Trophoblast cell (in vitro differentiated cells and primary cell): ENCODE measurements around the gene FAM120A.

ENCODE experiments used
- DNase-seq, 2 donors: peaks; one replicate each; pipeline ENCODE4 v3.0.0-alpha.2; 2016
- H2AFZ ChIP-seq: 2 replicates; pipeline ENCODE4 v1.6.1; 2013; ENCODE audit warnings: low read length, moderate library complexity, mild to moderate bottlenecking; ENCODE audit not compliant: insufficient read depth, poor library complexity
- H2AK5ac ChIP-seq: 2 replicates; pipeline ENCODE4 v1.6.1; 2013; ENCODE audit warnings: mild to moderate bottlenecking, low read length
- H2BK120ac ChIP-seq: 2 replicates; pipeline ENCODE4 v1.6.1; 2013; ENCODE audit warnings: low read length, mild to moderate bottlenecking, moderate library complexity; ENCODE audit not compliant: insufficient read depth, poor library complexity
- H2BK12ac ChIP-seq: 2 replicates; pipeline ENCODE4 v1.6.1; 2013; ENCODE audit warnings: mild to moderate bottlenecking, low read length, moderate library complexity
- H2BK5ac ChIP-seq: 2 replicates; pipeline ENCODE4 v1.6.1; 2013; ENCODE audit warnings: low read length, low read depth, moderate library complexity, mild to moderate bottlenecking; ENCODE audit not compliant: poor library complexity
- H3K14ac ChIP-seq: 2 replicates; pipeline ENCODE4 v1.6.1; 2013; ENCODE audit warnings: mild to moderate bottlenecking, low read length
- H3K18ac ChIP-seq: 2 replicates; pipeline ENCODE4 v1.6.1; 2013; ENCODE audit warnings: mild to moderate bottlenecking, low read length
- H3K23ac ChIP-seq: 2 replicates; pipeline ENCODE4 v1.6.1; 2013; ENCODE audit warnings: low read length
- H3K27ac ChIP-seq: 2 replicates; pipeline ENCODE4 v1.5.1; 2013; ENCODE audit warnings: low read depth, mild to moderate bottlenecking, inconsistent platforms, low read length, moderate library complexity
- H3K27me3 ChIP-seq: 2 replicates; pipeline ENCODE4 v1.6.1; 2013; ENCODE audit warnings: inconsistent platforms, mild to moderate bottlenecking, low read length, moderate library complexity; ENCODE audit not compliant: insufficient read depth
- H3K36me3 ChIP-seq, 2 experiments: 1 replicate in 1 of 2; 2 replicates in 1 of 2; pipeline ENCODE4 v1.6.1; 2013; ENCODE audit warnings: low read length in 2 of 2, mild to moderate bottlenecking in 2 of 2, moderate library complexity in 1 of 2; ENCODE audit not compliant: insufficient read depth in 2 of 2, control insufficient read depth in 1 of 2
- H3K4ac ChIP-seq: 2 replicates; pipeline ENCODE4 v1.6.1; 2013; ENCODE audit warnings: low read depth, mild to moderate bottlenecking, low read length, moderate library complexity
- H3K4me1 ChIP-seq, 2 experiments: 1 replicate in 1 of 2; 2 replicates in 1 of 2; pipeline ENCODE4 v1.6.1; 2013; ENCODE audit warnings: low read length in 2 of 2, mild to moderate bottlenecking in 2 of 2, moderate library complexity in 1 of 2; ENCODE audit not compliant: insufficient read depth in 2 of 2, control insufficient read depth in 1 of 2
- H3K4me2 ChIP-seq: 2 replicates; pipeline ENCODE4 v1.6.1; 2013; ENCODE audit warnings: inconsistent platforms, mild to moderate bottlenecking, low read length, moderate library complexity
- H3K4me3 ChIP-seq: 2 replicates; pipeline ENCODE4 v1.5.1; 2013; ENCODE audit warnings: mild to moderate bottlenecking, low read depth, low read length, inconsistent platforms
- H3K79me1 ChIP-seq: one replicate; pipeline ENCODE4 v1.6.1; 2013; ENCODE audit warnings: low read length
- H3K79me2 ChIP-seq: 2 replicates; pipeline ENCODE4 v1.6.1; 2013; ENCODE audit warnings: low read length, mild to moderate bottlenecking; ENCODE audit not compliant: control insufficient read depth, insufficient read depth, poor library complexity
- H3K9ac ChIP-seq: 2 replicates; pipeline ENCODE4 v1.6.1; 2013; ENCODE audit warnings: mild to moderate bottlenecking, low read length
- H3K9me3 ChIP-seq: 2 replicates; pipeline ENCODE4 v1.6.1; 2013; ENCODE audit warnings: low read depth, mild to moderate bottlenecking, control low read depth, inconsistent platforms, low read length; ENCODE audit not compliant: insufficient read depth
- H4K12ac ChIP-seq: 2 replicates; pipeline ENCODE4 v1.6.1; 2013; ENCODE audit warnings: low read depth, mild to moderate bottlenecking, low read length, moderate library complexity
- H4K8ac ChIP-seq: 2 replicates; pipeline ENCODE4 v1.6.1; 2013; ENCODE audit warnings: low read depth, mild to moderate bottlenecking, low read length, moderate library complexity
- H4K91ac ChIP-seq: one replicate; pipeline ENCODE4 v1.6.1; 2013; ENCODE audit warnings: low read depth, mild to moderate bottlenecking, low read length, moderate library complexity
- WGBS: extraction: QIAGEN DNeasy Blood & Tissue Kit; methylation state at CpG from one replicate; pipeline ENCODE4 v1.1.7; 2013; ENCODE audit warnings: missing lambda C conversion rate; ENCODE audit not compliant: insufficient read length, insufficient coverage; ENCODE audit errors: extremely low coverage; 5-methylcytosine and 5-hydroxymethylcytosine counted together

FAM120A gene

DNA sequence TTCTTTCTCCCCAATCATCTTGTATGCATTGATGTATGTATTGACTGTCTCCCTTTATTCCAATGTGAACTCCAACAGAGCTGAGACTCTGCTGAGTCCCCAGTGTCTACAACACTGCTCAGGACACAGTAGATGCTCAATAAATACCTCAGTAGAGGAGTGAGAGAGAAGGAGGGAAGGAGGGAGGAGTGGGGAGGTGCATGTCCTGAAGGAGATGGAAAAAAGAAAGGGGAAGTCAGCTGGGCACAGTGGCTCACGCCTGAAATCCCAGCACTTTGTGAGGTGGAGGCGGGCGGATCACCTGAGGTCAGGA lies 122.0 kb downstream of the FAM120A start:
- Histone ChIP-seq H3K4me1 (peaks cover 18% of the 10 kb centered on the region in 2 experiments), H3K4me2 (no peak overlapping the region), H2BK12ac (no peak overlapping the region)

DNA sequence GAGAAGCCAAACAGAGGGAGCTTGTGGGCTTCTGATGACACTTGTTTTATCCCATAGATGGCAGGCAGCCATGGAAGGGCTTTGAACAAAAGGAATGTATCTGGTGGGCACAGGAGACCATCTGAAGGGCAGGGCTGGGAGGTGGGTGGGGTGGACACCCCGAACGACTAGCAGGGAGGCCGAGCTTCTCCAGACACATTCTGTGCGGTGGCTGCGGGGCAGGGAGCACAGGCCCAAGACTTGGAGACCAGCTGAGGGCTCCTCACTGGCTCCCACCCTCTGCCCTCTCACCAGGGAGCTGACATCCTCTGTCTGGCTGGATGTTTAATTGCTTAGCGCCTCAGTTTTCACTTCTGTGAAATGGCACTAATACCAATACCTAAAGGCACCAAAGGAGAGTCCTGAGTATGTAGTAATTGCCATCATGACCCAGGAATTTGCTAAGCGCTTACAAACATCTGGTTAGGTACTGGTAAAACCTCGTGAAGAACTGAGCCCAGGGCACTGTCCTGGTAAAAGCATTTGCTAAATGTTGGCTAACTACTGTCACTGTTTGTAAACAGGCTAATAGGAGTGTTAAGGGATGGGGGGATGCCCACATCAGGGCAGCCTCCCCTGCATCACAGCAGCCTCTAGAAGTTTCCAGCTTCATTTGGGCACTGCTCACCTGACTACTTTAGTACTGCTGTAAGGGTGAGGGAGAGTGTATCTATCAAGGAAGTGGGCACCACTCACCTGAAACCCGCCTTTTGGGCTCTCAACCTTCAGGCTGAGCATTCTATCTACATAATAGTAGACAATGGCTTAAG lies 122.8 kb downstream of the FAM120A start:
- Histone ChIP-seq H4K91ac (no peak overlapping the region), H3K18ac (no peak overlapping the region), H2BK12ac (no peak overlapping the region), H3K4ac (no peak overlapping the region), H3K23ac (no peak overlapping the region), H2BK120ac (no peak overlapping the region), H2AK5ac (no peak overlapping the region), H4K12ac (no peak overlapping the region), H3K4me2 (no peak overlapping the region), H3K79me2 (peaks cover 15% of the 10 kb centered on the region), H3K27me3 (no peaks in the 10 kb centered on the region), H3K79me1 (peaks cover 16% of the 10 kb centered on the region), H3K9ac (no peak overlapping the region), H2BK5ac (no peak overlapping the region), H3K4me1 (peaks cover 19 to 20% of the 10 kb centered on the region in 2 experiments), H3K14ac (no peak overlapping the region), H3K4me3 (no peak overlapping the region), H3K27ac (no peak overlapping the region), H3K36me3 (peaks cover 0 to 2% of the 10 kb centered on the region in 2 experiments), H3K9me3 (no peaks in the 10 kb centered on the region), H2AFZ (no peak overlapping the region), H4K8ac (no peak overlapping the region)
- peak; percentile 84 to 90 for DNase-seq
- WGBS: no CpG with 5 or more reads among the region's 9 CpGs

More for the DNA sequence above, 122.0 kb downstream of the FAM120A start:
- no peak for DNase-seq
- no CpG with 5 or more reads among the region's 3 CpGs for WGBS
- no peak overlapping the region for H2AK5ac ChIP-seq
- H2BK120ac ChIP-seq: no peak overlapping the region
- no peak overlapping the region for H3K27ac ChIP-seq
- no peak overlapping the region for H3K23ac ChIP-seq
- H3K9me3 ChIP-seq: no peaks in the 10 kb centered on the region
- H4K12ac ChIP-seq: no peak overlapping the region
- H3K14ac ChIP-seq: no peak overlapping the region
- H2AFZ ChIP-seq: no peak overlapping the region
- no peak overlapping the region for H3K18ac ChIP-seq
- H3K36me3 ChIP-seq: no peaks in the 10 kb centered on the region
- no peak overlapping the region for H4K91ac ChIP-seq
- no peak overlapping the region for H3K4ac ChIP-seq
- no peak overlapping the region for H3K4me3 ChIP-seq
- H3K9ac ChIP-seq: no peak overlapping the region
- no peak overlapping the region for H4K8ac ChIP-seq
- H2BK5ac ChIP-seq: no peak overlapping the region
- H3K27me3 ChIP-seq: no peaks in the 10 kb centered on the region
- peaks cover 16% of the 10 kb centered on the region for H3K79me1 ChIP-seq
- peaks cover 15% of the 10 kb centered on the region for H3K79me2 ChIP-seq

DNA sequence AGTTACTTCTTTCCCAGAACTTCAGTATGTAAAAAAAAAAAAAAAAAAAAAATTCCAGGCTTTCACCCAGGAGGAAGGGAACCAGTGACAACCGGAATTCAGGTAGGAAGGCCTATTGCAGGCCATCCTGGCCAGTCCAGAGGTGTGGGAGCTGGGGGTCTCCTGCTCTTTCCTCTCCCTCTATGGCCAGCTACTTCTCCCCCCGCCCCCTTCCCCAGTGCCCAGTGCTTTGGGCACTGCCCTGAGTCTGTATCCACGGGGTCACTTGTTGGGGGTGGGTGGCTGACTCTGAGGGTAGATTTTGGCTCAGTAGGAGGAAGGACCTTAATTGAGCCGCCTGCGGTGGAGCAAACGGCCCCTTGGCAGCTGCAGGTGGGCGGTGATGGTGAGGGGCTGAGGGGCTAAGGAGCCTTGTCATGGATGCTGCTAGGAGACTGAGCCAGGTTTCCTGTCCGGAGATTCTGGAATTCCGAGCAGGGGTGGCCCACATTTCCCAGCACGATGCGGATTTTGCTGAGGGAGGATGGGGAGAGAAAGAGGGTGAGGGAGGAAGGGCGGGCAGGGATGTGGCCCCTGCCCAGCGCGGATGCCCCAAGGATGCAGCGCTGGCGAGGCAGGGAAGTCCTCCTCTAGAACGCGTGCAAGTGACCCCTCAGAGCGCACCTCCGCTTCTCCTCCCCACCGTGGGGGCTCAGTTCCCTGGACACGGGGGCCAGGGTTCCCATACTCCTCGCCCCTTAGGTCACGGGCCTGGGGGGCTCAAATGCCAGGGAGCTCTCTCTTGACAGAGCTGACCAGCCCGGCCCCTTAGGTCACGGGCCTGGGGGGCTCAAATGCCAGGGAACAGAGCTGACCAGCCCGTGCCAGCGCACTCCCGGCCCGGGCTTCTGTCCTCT lies 123.7 kb downstream of the FAM120A start:
- no peak overlapping the region for H3K9ac ChIP-seq
- peaks cover 20 to 21% of the 10 kb centered on the region in 2 experiments for H3K4me1 ChIP-seq
- H4K91ac ChIP-seq: peak overlapping the region; percentile 23
- peak overlapping the region; percentile 33 for H3K23ac ChIP-seq
- peak overlapping the region; percentile 93 for H3K14ac ChIP-seq
- DNase-seq: no peak
- H2BK12ac ChIP-seq: peak overlapping the region; percentile 42
- H2AK5ac ChIP-seq: peak overlapping the region; percentile 72
- peak overlapping the region; percentile 76 for H4K12ac ChIP-seq
- H3K36me3 ChIP-seq: peaks cover 0 to 2% of the 10 kb centered on the region in 2 experiments
- H3K4ac ChIP-seq: peak overlapping the region; percentile 22
- peaks cover 18% of the 10 kb centered on the region for H3K79me2 ChIP-seq
- no peaks in the 10 kb centered on the region for H3K27me3 ChIP-seq
- H2AFZ ChIP-seq: peak overlapping the region; percentile 72
- peak overlapping the region; percentile 67 for H3K18ac ChIP-seq
- peak overlapping the region; percentile 71 for H4K8ac ChIP-seq
- no peak overlapping the region for H3K27ac ChIP-seq
- no peaks in the 10 kb centered on the region for H3K9me3 ChIP-seq
- H2BK120ac ChIP-seq: peak overlapping the region; percentile 35
- H3K4me2 ChIP-seq: peak overlapping the region; percentile 77
- WGBS: no CpG with 5 or more reads among the region's 30 CpGs
- H3K4me3 ChIP-seq: peak overlapping the region; percentile 91
- peaks cover 16% of the 10 kb centered on the region for H3K79me1 ChIP-seq
- no peak overlapping the region for H2BK5ac ChIP-seq

DNA sequence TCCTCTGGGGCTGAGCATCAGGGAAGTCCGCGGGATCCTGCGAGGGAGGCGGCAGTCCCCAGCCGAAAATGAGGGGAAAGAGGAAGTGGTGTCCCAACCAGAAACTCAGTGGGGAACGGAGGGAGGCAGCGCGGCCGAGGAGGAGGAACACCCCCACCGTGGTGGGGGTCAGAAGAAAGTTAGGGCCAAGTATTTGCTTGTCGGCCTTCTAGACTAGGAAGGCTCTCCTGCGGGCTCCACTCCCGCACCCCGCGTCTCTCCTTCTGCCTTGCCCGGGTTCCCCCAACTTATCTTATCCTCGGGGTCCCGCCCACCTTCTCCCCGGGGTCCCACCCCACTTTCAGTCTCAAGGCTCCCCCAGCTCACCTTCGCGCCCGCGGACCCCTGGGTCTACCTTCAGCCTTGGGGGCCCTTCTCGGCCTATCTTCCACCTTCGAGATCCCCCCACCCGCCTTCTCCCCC lies 124.3 kb downstream of the FAM120A start:
- Histone ChIP-seq H3K4ac (peak overlapping the region; percentile 22), H4K12ac (peak overlapping the region; percentile 76), H3K4me1 (peaks cover 22 to 26% of the 10 kb centered on the region in 2 experiments), H3K27ac (no peak overlapping the region), H3K18ac (peak overlapping the region; percentile 67), H3K9ac (peak overlapping the region; percentile 69), H2AK5ac (peak overlapping the region; percentile 72), H3K9me3 (no peaks in the 10 kb centered on the region), H3K4me3 (peak overlapping the region; percentile 91), H4K8ac (peak overlapping the region; percentile 71), H3K79me1 (peaks cover 16% of the 10 kb centered on the region), H4K91ac (peak overlapping the region; percentile 23), H2BK5ac (no peak overlapping the region), H2BK12ac (no peak overlapping the region), H3K14ac (peak overlapping the region; percentile 93), H2BK120ac (peak overlapping the region; percentile 35), H3K79me2 (peaks cover 20% of the 10 kb centered on the region), H2AFZ (peak overlapping the region; percentile 72), H3K23ac (no peak overlapping the region), H3K36me3 (peaks cover 0 to 2% of the 10 kb centered on the region in 2 experiments), H3K4me2 (peak overlapping the region; percentile 77), H3K27me3 (no peaks in the 10 kb centered on the region)
- WGBS: no CpG with 5 or more reads among the region's 26 CpGs
- DNase-seq: peak in 1 of 2 donors; percentile 50
